ENCODE measurements around the gene APBA2.
A peak's percentile ranks its signal among the peaks of the same experiment; 100 is the strongest.

APBA2 gene

GRCh38 chr15:29078541-29078940, 192.8 kb downstream of the APBA2 start:
- no CpG with 5 or more reads among the region's 10 CpGs for whole genome bisulfite sequencing, 2 donors (ENCODE audit: extremely low coverage in 2 of 2, insufficient read length in 2 of 2, insufficient replicate concordance in 1 of 2)
- H3K14ac ChIP-seq (ENCODE audit: low read length) = no peak overlapping the region
- no peaks in the 10 kb centered on the region for H3K79me1 ChIP-seq (ENCODE audit: low read depth, low read length)
- H2AK5ac ChIP-seq (ENCODE audit: low read depth, low read length) = no peak overlapping the region
- H3K27ac ChIP-seq (replicated peaks; ENCODE audit: low read length) = no peak overlapping the region
- H3K9me3 ChIP-seq (replicated peaks in 1 of 2; ENCODE audit: control insufficient read depth in 2 of 2, insufficient read depth in 1 of 2, low read depth in 1 of 2, low read length in 2 of 2) = peaks cover 0 to 2% of the 10 kb centered on the region in 2 donors
- no peak overlapping the region for H3K4me3 ChIP-seq (ENCODE audit: low read length in 2 of 2)
- H3K4ac ChIP-seq (ENCODE audit: low read length) = no peak overlapping the region
- no peak overlapping the region for H3K9ac ChIP-seq (ENCODE audit: low read depth, low read length, poor library complexity)
- no peak overlapping the region for H3K23ac ChIP-seq (ENCODE audit: low read depth, low read length, poor library complexity)
- no peak overlapping the region for H3K18ac ChIP-seq (ENCODE audit: low read length)
- H2BK5ac ChIP-seq (ENCODE audit: low read length) = no peak overlapping the region
- no peak overlapping the region for H2BK12ac ChIP-seq (ENCODE audit: low read length)
- H3K36me3 ChIP-seq (replicated peaks in 1 of 2; ENCODE audit: control insufficient read depth in 2 of 2, insufficient read depth in 2 of 2, low read length in 2 of 2) = peaks cover 6 to 42% of the 10 kb centered on the region in 2 donors
- H4K8ac ChIP-seq (ENCODE audit: low read depth, low read length) = no peak overlapping the region
- H4K91ac ChIP-seq (ENCODE audit: low read depth, low read length, poor library complexity) = no peak overlapping the region
- no peak overlapping the region for H2BK15ac ChIP-seq (ENCODE audit: low read length)
- no peaks in the 10 kb centered on the region for H3K27me3 ChIP-seq (ENCODE audit: control insufficient read depth in 3 of 3, insufficient read depth in 3 of 3, low read depth in 1 of 3, low read length in 3 of 3)
- peaks cover 1 to 5% of the 10 kb centered on the region in 2 donors for H3K4me1 ChIP-seq (ENCODE audit: control insufficient read depth in 2 of 2, insufficient read depth in 1 of 2, low read depth in 1 of 2, low read length in 2 of 2)
- DNase-seq (ENCODE audit: low spot score) = no peak
- H2BK120ac ChIP-seq (ENCODE audit: low read depth, low read length) = no peak overlapping the region
- no peak overlapping the region for H2AFZ ChIP-seq (ENCODE audit: low read length)
- no peak overlapping the region for H3K4me2 ChIP-seq (ENCODE audit: insufficient read depth, low read length, poor library complexity, severe bottlenecking)

GRCh38 chr15:29079479-29079878, 193.7 kb downstream of the APBA2 start:
- Histone ChIP-seq H3K9me3 (replicated peaks in 1 of 2; ENCODE audit: control insufficient read depth in 2 of 2, insufficient read depth in 1 of 2, low read depth in 1 of 2, low read length in 2 of 2) (peaks cover 2 to 4% of the 10 kb centered on the region in 2 donors), H3K4ac (ENCODE audit: low read length) (no peak overlapping the region), H3K4me3 (ENCODE audit: low read length in 2 of 2) (no peak overlapping the region), H3K27ac (replicated peaks; ENCODE audit: low read length) (no peak overlapping the region), H3K9ac (ENCODE audit: low read depth, low read length, poor library complexity) (no peak overlapping the region), H3K36me3 (replicated peaks in 1 of 2; ENCODE audit: control insufficient read depth in 2 of 2, insufficient read depth in 2 of 2, low read length in 2 of 2) (peaks cover 4 to 41% of the 10 kb centered on the region in 2 donors), H2BK12ac (ENCODE audit: low read length) (no peak overlapping the region), H2BK15ac (ENCODE audit: low read length) (no peak overlapping the region), H2AFZ (ENCODE audit: low read length) (no peak overlapping the region), H3K27me3 (ENCODE audit: control insufficient read depth in 3 of 3, insufficient read depth in 3 of 3, low read depth in 1 of 3, low read length in 3 of 3) (no peaks in the 10 kb centered on the region), H2BK120ac (ENCODE audit: low read depth, low read length) (no peak overlapping the region), H3K4me1 (ENCODE audit: control insufficient read depth in 2 of 2, insufficient read depth in 1 of 2, low read depth in 1 of 2, low read length in 2 of 2) (peaks cover 1 to 5% of the 10 kb centered on the region in 2 donors), H4K8ac (ENCODE audit: low read depth, low read length) (no peak overlapping the region), H2BK5ac (ENCODE audit: low read length) (no peak overlapping the region), H3K14ac (ENCODE audit: low read length) (no peak overlapping the region), H3K79me1 (ENCODE audit: low read depth, low read length) (no peaks in the 10 kb centered on the region), H2AK5ac (ENCODE audit: low read depth, low read length) (peak overlapping the region; percentile 57), H3K4me2 (ENCODE audit: insufficient read depth, low read length, poor library complexity, severe bottlenecking) (no peak overlapping the region), H4K91ac (ENCODE audit: low read depth, low read length, poor library complexity) (no peak overlapping the region), H3K23ac (ENCODE audit: low read depth, low read length, poor library complexity) (no peak overlapping the region), H3K18ac (ENCODE audit: low read length) (peak overlapping the region; percentile 39)
- DNase-seq (ENCODE audit: low spot score) = no peak
- no CpG with 5 or more reads among the region's 5 CpGs for WGBS, 2 donors (ENCODE audit: extremely low coverage in 2 of 2, insufficient read length in 2 of 2, insufficient replicate concordance in 1 of 2)

- peaks cover 2 to 9% of the 10 kb centered on the region in 2 donors for H3K9me3 ChIP-seq (replicated peaks in 1 of 2; ENCODE audit: control insufficient read depth in 2 of 2, insufficient read depth in 1 of 2, low read depth in 1 of 2, low read length in 2 of 2)
- no peak overlapping the region for H4K91ac ChIP-seq (ENCODE audit: low read depth, low read length, poor library complexity)
- no peaks in the 10 kb centered on the region for H3K79me1 ChIP-seq (ENCODE audit: low read depth, low read length)
- no peak overlapping the region for H3K27ac ChIP-seq (replicated peaks; ENCODE audit: low read length)
- H4K8ac ChIP-seq (ENCODE audit: low read depth, low read length) = no peak overlapping the region
- H3K9ac ChIP-seq (ENCODE audit: low read depth, low read length, poor library complexity) = no peak overlapping the region
- no peak overlapping the region for H3K18ac ChIP-seq (ENCODE audit: low read length)
- no peak overlapping the region for H2BK15ac ChIP-seq (ENCODE audit: low read length)
- no peaks in the 10 kb centered on the region for H3K27me3 ChIP-seq (ENCODE audit: control insufficient read depth in 3 of 3, insufficient read depth in 3 of 3, low read depth in 1 of 3, low read length in 3 of 3)
- no peak overlapping the region for H2AFZ ChIP-seq (ENCODE audit: low read length)
- H2AK5ac ChIP-seq (ENCODE audit: low read depth, low read length) = no peak overlapping the region
- WGBS, 2 donors (ENCODE audit: extremely low coverage in 2 of 2, insufficient read length in 2 of 2, insufficient replicate concordance in 1 of 2) = no CpG with 5 or more reads among the region's 10 CpGs
- H3K36me3 ChIP-seq (replicated peaks in 1 of 2; ENCODE audit: control insufficient read depth in 2 of 2, insufficient read depth in 2 of 2, low read length in 2 of 2) = peaks cover 4 to 24% of the 10 kb centered on the region in 2 donors
- H2BK12ac ChIP-seq (ENCODE audit: low read length) = no peak overlapping the region
- H3K14ac ChIP-seq (ENCODE audit: low read length) = no peak overlapping the region
- no peak overlapping the region for H3K4me3 ChIP-seq (ENCODE audit: low read length in 2 of 2)
- peaks cover 0 to 7% of the 10 kb centered on the region in 2 donors for H3K4me1 ChIP-seq (ENCODE audit: control insufficient read depth in 2 of 2, insufficient read depth in 1 of 2, low read depth in 1 of 2, low read length in 2 of 2)
- no peak overlapping the region for H2BK120ac ChIP-seq (ENCODE audit: low read depth, low read length)
- H3K23ac ChIP-seq (ENCODE audit: low read depth, low read length, poor library complexity) = no peak overlapping the region
- DNase-seq (ENCODE audit: low spot score) = no peak
- H3K4ac ChIP-seq (ENCODE audit: low read length) = no peak overlapping the region
- no peak overlapping the region for H3K4me2 ChIP-seq (ENCODE audit: insufficient read depth, low read length, poor library complexity, severe bottlenecking)
- no peak overlapping the region for H2BK5ac ChIP-seq (ENCODE audit: low read length)
These were observed 196.0 kb downstream of the APBA2 start for GRCh38 chr15:29081781-29082180.

GRCh38 chr15:29083161-29083560, 197.4 kb downstream of the APBA2 start:
- Histone ChIP-seq H3K36me3 (replicated peaks in 1 of 2; ENCODE audit: control insufficient read depth in 2 of 2, insufficient read depth in 2 of 2, low read length in 2 of 2) (peaks cover 4 to 17% of the 10 kb centered on the region in 2 donors), H3K79me1 (ENCODE audit: low read depth, low read length) (no peaks in the 10 kb centered on the region), H3K4me3 (ENCODE audit: low read length in 2 of 2) (no peak overlapping the region), H3K9me3 (replicated peaks in 1 of 2; ENCODE audit: control insufficient read depth in 2 of 2, insufficient read depth in 1 of 2, low read depth in 1 of 2, low read length in 2 of 2) (peaks cover 2 to 9% of the 10 kb centered on the region in 2 donors), H3K23ac (ENCODE audit: low read depth, low read length, poor library complexity) (no peak overlapping the region), H2AFZ (ENCODE audit: low read length) (no peak overlapping the region), H3K18ac (ENCODE audit: low read length) (no peak overlapping the region), H4K8ac (ENCODE audit: low read depth, low read length) (no peak overlapping the region), H2BK12ac (ENCODE audit: low read length) (no peak overlapping the region), H3K4me1 (ENCODE audit: control insufficient read depth in 2 of 2, insufficient read depth in 1 of 2, low read depth in 1 of 2, low read length in 2 of 2) (peaks cover 2 to 7% of the 10 kb centered on the region in 2 donors), H2BK120ac (ENCODE audit: low read depth, low read length) (no peak overlapping the region), H3K4ac (ENCODE audit: low read length) (no peak overlapping the region), H2BK15ac (ENCODE audit: low read length) (no peak overlapping the region), H3K4me2 (ENCODE audit: insufficient read depth, low read length, poor library complexity, severe bottlenecking) (no peak overlapping the region), H3K9ac (ENCODE audit: low read depth, low read length, poor library complexity) (no peak overlapping the region), H3K27ac (replicated peaks; ENCODE audit: low read length) (no peak overlapping the region), H3K14ac (ENCODE audit: low read length) (no peak overlapping the region), H4K91ac (ENCODE audit: low read depth, low read length, poor library complexity) (no peak overlapping the region), H3K27me3 (ENCODE audit: control insufficient read depth in 3 of 3, insufficient read depth in 3 of 3, low read depth in 1 of 3, low read length in 3 of 3) (no peaks in the 10 kb centered on the region), H2BK5ac (ENCODE audit: low read length) (no peak overlapping the region), H2AK5ac (ENCODE audit: low read depth, low read length) (no peak overlapping the region)
- WGBS, 2 donors (ENCODE audit: extremely low coverage in 2 of 2, insufficient read length in 2 of 2, insufficient replicate concordance in 1 of 2) = no CpG with 5 or more reads among the region's 4 CpGs
- no peak for DNase-seq (ENCODE audit: low spot score)
